Right lung (tissue), 5 donors: ENCODE results near the gene FLNB. TPM values are rescaled to one million over a fixed set of nuclear protein-coding genes. Genes with fewer than 3 reads are reported as not detected.
A peak's percentile ranks its signal among the peaks of the same experiment; 100 is the strongest.

Source experiments
- DNase-seq, 2 donors: peaks; one replicate each; pipeline ENCODE4 v3.0.0-alpha.2; 2013
- polyA plus RNA-seq, 5 donors: library from polyadenylated mRNA; unstranded; fragments of 120-200 nt; gene quantifications; one replicate each; pipeline versions ENCODE4 v1.2.1 to v1.2.3, GENCODE V29; 2013; ENCODE audit warnings: inconsistent platforms in 1 of 5, low replicate concordance in 1 of 5; ENCODE audit not compliant: insufficient read length in 5 of 5, insufficient read depth in 1 of 5

The FLNB gene
- polyA plus RNA-seq, 5 donors: 80.3 to 103 (median 83.0) TPM

GRCh38 chr3:58135712-58136543, 127.7 kb downstream of the FLNB start:
- DNase-seq: no peak

DNA sequence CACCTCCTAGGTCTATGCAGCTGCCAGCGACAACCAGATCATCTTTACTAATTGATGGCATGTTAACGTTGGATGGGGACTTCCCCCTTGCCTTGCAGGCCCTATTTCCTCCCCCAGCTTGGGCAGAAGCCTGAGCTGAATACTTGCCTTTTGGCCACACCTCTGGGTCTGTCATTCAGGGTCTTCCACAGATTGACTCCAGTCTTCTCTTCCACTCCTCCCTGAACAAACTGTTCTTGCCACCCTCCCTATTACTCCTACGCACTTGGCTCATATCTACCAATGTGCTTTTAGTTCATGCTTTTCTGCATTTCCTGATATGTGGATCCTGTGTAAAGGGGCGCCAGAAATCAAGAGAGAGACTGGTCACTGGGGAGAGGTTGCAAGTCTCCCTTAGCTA, 129.1 kb downstream of the FLNB start:
- no peak for DNase-seq

DNA sequence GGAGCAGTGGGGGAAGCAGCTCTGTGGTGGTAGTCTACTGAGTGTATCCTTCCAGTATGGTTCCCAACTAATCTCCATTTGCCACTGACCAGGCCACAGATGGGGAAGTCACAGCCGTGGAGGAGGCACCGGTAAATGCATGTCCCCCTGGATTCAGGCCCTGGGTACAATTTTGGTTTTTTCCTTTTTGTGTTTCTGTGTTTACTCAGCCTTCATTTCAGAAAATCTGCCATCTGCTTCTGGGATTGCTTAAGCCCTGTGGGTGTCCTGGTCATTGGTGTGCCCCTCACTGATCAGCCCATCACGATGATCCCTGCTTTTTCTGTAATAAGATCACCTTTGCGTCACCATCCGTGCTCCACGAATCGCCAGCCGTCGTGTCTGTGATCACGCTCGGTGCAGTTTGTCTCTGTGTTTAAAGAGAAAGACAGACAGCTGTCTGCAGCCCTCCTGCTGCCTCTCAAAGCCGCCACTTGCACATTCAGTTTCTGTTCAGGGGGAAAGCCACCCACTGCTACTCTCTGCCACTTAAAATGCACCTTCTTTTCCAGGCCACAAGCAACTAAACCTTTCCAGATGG, 133.6 kb downstream of the FLNB start:
- DNase-seq: no peak

DNA sequence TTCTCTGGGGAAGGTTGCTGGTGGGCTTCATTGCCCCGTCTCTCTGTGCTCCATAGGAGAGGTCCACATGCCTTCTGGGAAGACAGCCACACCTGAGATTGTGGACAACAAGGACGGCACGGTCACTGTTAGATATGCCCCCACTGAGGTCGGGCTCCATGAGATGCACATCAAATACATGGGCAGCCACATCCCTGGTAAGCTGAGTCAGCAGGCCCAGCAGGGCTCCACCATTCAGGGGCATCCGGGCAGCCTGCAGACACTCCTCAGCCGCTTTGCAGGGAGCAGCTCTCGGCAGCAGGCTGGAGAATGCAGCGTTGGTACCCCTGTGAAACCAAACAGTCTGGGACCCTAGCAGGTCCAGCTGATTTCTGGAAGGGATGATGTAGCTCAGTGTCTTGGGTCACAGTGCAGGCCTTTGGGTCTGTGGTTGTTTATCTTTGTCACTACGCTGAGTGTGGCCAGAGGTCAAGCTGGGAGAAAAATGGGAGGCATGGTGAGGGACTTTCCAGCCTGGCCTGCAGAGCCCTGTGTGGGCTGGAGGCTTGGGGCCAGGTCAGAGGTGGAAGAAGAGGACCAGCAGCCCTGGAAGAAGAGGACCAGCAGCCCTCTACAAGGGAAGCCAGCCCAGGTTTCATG, 135.3 kb downstream of the FLNB start:
- no peak for DNase-seq

- no peak for DNase-seq
Observed at GRCh38 chr3:58144478-58145325, 136.5 kb downstream of the FLNB start.

- no peak for DNase-seq
Observed at GRCh38 chr3:58148049-58148448, 139.8 kb downstream of the FLNB start.

DNA sequence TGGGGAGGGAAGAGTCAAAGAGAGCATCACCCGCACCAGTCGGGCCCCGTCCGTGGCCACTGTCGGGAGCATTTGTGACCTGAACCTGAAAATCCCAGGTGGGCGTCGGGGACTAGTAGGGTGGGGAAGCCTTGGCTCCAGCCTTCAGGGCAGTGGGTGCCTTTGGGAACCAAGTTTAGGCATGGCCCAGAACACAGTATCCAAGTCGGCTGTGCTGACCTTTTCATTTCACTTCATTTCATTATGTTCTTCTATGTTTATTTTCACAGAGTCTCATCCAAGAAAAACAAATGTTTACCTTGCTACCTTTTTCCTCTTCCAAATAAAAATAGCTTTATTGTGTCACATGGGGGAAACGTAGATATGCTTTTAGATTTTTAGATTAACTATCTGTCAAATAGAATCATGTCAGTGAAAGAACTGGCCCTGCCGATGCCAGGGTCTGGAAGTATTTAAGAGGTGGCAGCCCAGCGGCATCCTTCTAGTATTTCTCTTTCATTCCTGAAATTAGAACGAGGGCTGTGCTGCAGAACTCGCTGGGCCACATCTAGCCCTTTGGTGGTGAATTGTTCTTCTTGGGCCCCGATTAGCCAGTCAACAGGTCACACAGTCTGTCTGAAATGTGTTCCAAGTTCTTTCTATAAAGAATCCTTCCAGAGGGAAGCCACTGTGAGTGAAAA, 142.0 kb downstream of the FLNB start:
- no peak for DNase-seq

DNA sequence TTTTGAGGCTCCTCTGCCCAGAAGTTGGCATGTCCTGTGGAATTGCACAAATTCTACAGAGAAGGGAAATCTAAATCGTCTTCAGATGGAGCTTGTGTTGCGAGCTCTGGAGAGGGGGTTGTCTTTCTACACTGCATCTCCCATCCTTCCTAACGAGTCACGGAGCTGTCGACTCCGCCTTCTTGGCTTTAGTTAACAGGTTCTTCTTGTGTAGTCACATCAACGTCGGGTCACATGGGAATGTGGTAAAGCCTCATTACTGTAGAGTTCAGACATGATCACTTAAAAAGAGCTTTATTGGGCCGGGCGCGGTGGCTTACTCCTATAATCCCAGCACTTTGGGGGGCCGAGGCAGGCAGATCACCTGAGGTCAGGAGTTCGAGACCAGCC, 142.6 kb downstream of the FLNB start:
- DNase-seq: no peak

DNA sequence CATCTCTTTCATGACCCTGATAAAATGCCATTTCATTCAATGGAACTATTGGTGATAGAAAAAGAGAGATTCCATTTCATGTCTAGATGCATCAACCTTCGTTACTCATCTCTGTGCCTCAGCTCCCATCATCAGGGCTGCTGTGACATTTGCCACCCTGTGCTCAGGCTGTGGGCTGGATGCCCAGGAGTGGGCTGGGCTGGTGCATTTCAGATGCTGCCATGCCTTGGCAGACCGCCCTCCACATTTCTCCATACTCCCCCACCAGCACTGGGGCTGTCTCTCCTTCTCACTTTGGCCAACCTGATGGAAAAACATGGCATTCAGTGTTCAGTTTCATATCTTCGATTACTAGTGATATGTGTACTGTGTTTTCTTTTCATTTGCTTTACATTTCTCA, 143.4 kb downstream of the FLNB start:
- DNase-seq: no peak

- no peak for DNase-seq
Observed at GRCh38 chr3:58152225-58153015, 144.2 kb downstream of the FLNB start.

GRCh38 chr3:58153371-58153770, 145.1 kb downstream of the FLNB start:
- DNase-seq: no peak

GRCh38 chr3:58154626-58155449, 146.6 kb downstream of the FLNB start:
- no peak for DNase-seq

- DNase-seq: no peak
Observed at GRCh38 chr3:58155838-58156237, 147.6 kb downstream of the FLNB start.

DNA sequence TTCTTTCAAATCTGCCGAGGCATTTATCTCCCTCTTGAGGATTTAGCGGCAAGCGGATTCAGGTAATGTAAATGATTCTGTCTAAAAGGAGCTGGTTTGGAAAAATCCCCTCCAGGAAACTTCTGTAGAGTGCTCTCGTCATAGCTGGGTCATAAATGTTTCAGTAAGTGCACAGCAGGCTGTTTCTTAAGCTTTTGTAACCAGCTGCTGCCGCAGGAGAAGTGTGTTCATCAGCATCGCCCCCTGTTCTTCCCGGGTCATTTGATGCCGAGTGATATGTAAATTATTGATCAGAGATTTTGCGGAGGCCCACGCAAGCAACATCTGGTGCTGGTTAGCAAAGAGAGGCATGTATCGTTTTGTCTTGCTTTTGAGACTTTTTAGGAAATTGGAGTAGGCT, 149.5 kb downstream of the FLNB start:
- DNase-seq: no peak

- no peak for DNase-seq
Observed at GRCh38 chr3:58158442-58159153, 150.4 kb downstream of the FLNB start.

- DNase-seq: no peak
Observed at GRCh38 chr3:58160399-58160798, 152.2 kb downstream of the FLNB start.

DNA sequence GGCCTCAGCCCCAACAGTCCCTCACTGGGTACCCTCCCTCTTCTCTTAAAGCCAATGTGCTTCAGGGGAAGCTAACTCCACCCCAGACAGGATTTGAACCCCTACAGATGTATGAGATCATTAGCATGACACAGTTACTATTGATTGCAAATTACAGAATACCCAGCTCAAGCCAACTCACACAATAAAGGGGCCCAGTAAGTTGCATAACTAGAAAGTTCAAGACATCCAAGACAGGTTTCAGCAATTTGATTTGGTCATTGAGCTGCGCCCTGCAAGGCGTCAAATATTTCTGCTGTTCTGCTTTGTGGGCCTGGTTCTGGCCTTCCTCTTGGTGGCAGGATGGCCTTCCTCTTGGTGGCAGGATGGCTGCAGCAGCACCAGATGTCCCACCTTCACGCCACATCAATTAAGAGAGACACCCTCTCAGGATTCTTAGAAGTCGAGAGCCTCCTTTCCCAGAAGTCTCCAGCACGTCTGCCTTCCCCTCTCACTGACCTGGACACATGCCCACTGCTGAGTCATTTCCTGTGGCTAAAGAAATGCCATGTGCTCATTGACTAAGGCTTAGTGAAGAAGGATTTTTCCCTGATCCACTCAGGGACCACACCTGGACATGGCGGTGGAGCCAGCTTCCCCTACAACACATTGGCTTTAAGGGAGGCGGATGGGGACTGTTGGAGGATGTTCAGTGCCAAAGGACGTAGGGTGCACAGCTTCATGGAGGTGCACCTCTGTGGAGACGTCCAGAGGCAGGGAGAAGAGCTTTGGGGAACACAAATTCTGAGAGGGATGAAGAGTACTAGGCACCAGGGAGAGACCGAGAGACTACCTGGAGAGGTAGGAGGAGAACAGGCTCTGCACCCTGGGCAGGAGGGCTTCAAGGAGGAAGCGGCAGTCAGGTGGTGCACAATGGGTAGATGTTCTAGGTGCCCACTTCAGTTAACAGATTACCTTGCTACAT, 153.5 kb downstream of the FLNB start:
- no peak for DNase-seq

DNA sequence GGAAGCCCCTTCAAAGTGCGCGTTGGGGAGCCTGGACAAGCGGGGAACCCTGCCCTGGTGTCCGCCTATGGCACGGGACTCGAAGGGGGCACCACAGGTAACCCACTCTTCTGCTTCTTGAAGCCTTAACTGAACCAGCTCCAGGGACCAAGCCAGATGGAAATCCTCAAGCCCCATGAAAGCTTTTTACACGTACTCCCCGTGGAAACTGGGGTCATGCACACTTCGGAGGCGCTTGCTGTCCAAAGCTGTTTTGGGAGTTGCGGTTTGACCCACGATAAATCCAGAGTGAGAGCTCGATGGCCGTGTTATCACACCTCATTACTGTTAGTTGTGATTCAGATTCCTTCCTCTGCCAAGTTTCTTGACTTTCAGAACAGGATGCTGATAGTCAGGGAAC, 155.0 kb downstream of the FLNB start:
- DNase-seq: peak; percentile 89 to 94
